Aorta (tissue), 5 donors: ENCODE results near the gene SLC22A16. TPM values are rescaled to one million over a fixed set of nuclear protein-coding genes. Genes with fewer than 3 reads are reported as not detected.

Experiments used
- ATAC-seq: fragments of 200-7000 bp; cut with Tn5 transposase; one replicate; pipeline ENCODE4 v1.9.1; 2022; ENCODE audit warnings: moderate library complexity; ENCODE audit not compliant: low FRiP score
- DNase-seq, 2 donors: peaks; one replicate each; pipeline ENCODE4 v3.0.0-alpha.2; 2020
- H3K27ac ChIP-seq, 2 donors: one replicate each; pipeline ENCODE4 v1.5.1; 2013; ENCODE audit warnings: low read length in 2 of 2, mild to moderate bottlenecking in 2 of 2, moderate library complexity in 2 of 2, control low read depth in 1 of 2, inconsistent platforms in 1 of 2, low read depth in 1 of 2
- H3K27me3 ChIP-seq, 2 donors: one replicate each; pipeline ENCODE4 v1.6.1; 2013; ENCODE audit warnings: control low read depth in 1 of 2, low read length in 1 of 2, mild to moderate bottlenecking in 1 of 2, moderate library complexity in 1 of 2; ENCODE audit not compliant: insufficient read depth in 2 of 2, control insufficient read depth in 1 of 2
- H3K36me3 ChIP-seq, 2 donors: one replicate each; pipeline ENCODE4 v1.6.1; 2013; ENCODE audit warnings: control low read depth in 1 of 2, low read length in 1 of 2, mild to moderate bottlenecking in 1 of 2; ENCODE audit not compliant: insufficient read depth in 2 of 2, control insufficient read depth in 1 of 2
- H3K4me1 ChIP-seq, 2 donors: one replicate each; pipeline ENCODE4 v1.6.1; 2013; ENCODE audit warnings: low read length in 2 of 2, control low read depth in 1 of 2, mild to moderate bottlenecking in 1 of 2, moderate library complexity in 1 of 2; ENCODE audit not compliant: insufficient read depth in 2 of 2, control insufficient read depth in 1 of 2
- H3K4me3 ChIP-seq, 2 donors: one replicate each; pipeline ENCODE4 v1.5.1; 2013; ENCODE audit warnings: low read length in 2 of 2, control low read depth in 1 of 2, mild to moderate bottlenecking in 1 of 2
- H3K9me3 ChIP-seq: one replicate; pipeline ENCODE4 v1.6.1; 2013; ENCODE audit warnings: mild to moderate bottlenecking, low read length; ENCODE audit not compliant: control insufficient read depth
- WGBS, 2 donors: extraction: QIAGEN DNeasy Blood & Tissue Kit; methylation state at CpG; one replicate each; pipeline ENCODE4 v1.1.7; 2013; 5-methylcytosine and 5-hydroxymethylcytosine counted together
- intact Hi-C, 2 donors: fragments of 100-400 bp; cut with DNase I; formaldehyde crosslinking; loops; one replicate each; pipeline versions ENCODE4 v1.14.2 to v1.15.0; 2022
- polyA plus RNA-seq, 2 donors: library from polyadenylated mRNA; stranded (reverse); fragments of 200-250 nt; gene quantifications; one replicate each; pipeline ENCODE4 v1.2.3, GENCODE V29; 2013
- total RNA-seq, 2 donors: library from RNA; stranded (reverse); fragmentation: NEBNext Ultra II Directional; extraction: Animal tissue kit (Norgen Biotek cat#: 25700); gene quantifications; one replicate each; pipeline ENCODE4 v1.2.1, GENCODE V29; 2021
- donor health status: healthy with polysubstance abuse.
- donor health status: Bipolar disorder and iron deficiency.
- donor health status: DM: no; HTN: no; CAD: no.
- donor health status: DM: no; HTN: no; CAD: no.
- donor health status: DM: yes; HTN: yes; CAD: no.

The SLC22A16 gene
- total and polyA plus RNA-seq, 4 donors: 0.38 to 0.69 (median 0.55) TPM; not detected in 1

GRCh38 chr6:110484321-110484720 lies 7.9 kb upstream of the SLC22A16 start:
- Histone ChIP-seq H3K4me1 (no peaks in the 10 kb centered on the region), H3K36me3 (no peaks in the 10 kb centered on the region), H3K9me3 (peaks cover 1% of the 10 kb centered on the region), H3K27ac (no peak overlapping the region), H3K4me3 (no peak overlapping the region), H3K27me3 (no peaks in the 10 kb centered on the region)
- ATAC-seq (no peak), DNase-seq (no peak)
- intact Hi-C loops: no loop called here
- WGBS, 2 donors: 80 to 81% methylated on average over 2 of the region's 2 CpGs

DNA sequence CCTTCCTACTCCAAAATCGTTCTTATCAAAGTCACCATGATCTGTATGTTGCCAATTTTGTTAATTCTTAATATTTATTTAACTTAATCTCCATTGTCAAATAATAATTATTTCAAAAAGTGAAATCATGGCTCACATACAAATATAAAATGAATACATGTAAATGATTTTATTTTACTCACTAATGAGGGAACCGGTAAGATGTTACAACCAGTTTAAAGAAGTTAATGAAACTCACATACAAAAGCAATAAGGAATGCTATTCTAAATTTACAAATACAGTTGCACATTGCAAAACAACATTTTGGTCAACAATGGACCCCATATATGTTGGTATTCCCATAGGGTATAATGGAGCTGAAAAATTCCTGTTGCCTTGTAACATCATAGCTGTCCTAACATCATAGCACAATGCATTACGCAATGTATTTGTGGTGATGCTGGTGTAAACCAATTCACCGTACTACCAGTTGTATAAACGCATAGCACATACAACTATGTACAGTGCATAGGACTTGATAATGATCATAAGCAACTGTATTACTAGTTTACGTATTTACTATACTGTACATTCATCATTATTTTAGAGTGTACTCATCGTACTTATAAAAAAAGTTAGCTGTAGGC lies 6.5 kb upstream of the SLC22A16 start:
- intact Hi-C loops: no loop called here
- no peak for ATAC-seq
- Histone ChIP-seq H3K4me1 (no peaks in the 10 kb centered on the region), H3K27me3 (no peaks in the 10 kb centered on the region), H3K36me3 (no peaks in the 10 kb centered on the region), H3K27ac (no peak overlapping the region), H3K9me3 (peaks cover 1% of the 10 kb centered on the region), H3K4me3 (no peak overlapping the region)
- DNase-seq: no peak
- 81 to 88% methylated on average over 7 of the region's 7 CpGs for WGBS, 2 donors

GRCh38 chr6:110481081-110481480 lies 4.7 kb upstream of the SLC22A16 start:
- Histone ChIP-seq H3K27me3 (no peaks in the 10 kb centered on the region), H3K9me3 (peaks cover 1% of the 10 kb centered on the region), H3K27ac (no peak overlapping the region), H3K36me3 (no peaks in the 10 kb centered on the region), H3K4me1 (no peaks in the 10 kb centered on the region), H3K4me3 (no peak overlapping the region)
- ATAC-seq (no peak), DNase-seq (no peak)
- intact Hi-C loops: no loop called here

DNA sequence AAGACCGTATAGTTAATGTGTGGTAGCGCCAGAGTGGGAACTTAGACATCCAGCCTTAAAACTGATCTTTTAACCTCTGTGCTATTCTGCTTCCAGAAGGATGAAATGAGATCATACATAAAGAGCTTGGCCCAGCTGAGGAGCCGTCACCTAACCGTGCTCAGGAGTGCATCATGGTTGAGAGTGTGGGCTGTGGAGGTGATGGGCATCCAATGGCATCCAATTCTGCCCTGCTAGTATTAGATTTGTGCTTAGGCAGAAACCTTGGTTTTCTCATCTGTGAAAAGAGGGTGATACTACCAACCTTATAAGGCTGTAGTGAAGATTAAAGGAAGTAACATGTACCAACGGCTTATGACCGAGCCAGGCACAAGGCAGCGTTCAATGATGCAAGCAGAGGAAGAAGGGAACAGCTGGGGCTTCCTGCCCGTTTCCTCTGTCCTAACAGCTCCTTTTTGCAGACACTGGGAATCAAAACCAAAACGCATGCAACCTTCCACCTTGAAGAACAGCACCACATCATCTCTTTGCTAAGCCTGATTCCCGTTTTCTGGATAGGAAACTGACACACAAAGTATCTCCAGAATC lies 1.3 kb downstream of the SLC22A16 start:
- DNase-seq (peak in 1 of 2 donors; percentile 67), ATAC-seq (no peak)
- Histone ChIP-seq H3K27ac (no peak overlapping the region), H3K27me3 (no peaks in the 10 kb centered on the region), H3K9me3 (peaks cover 3% of the 10 kb centered on the region), H3K36me3 (no peaks in the 10 kb centered on the region), H3K4me1 (no peaks in the 10 kb centered on the region), H3K4me3 (no peak overlapping the region)
- intact Hi-C loops: no loop called here
- WGBS, 2 donors: 66 to 68% methylated on average over 10 of the region's 10 CpGs

DNA sequence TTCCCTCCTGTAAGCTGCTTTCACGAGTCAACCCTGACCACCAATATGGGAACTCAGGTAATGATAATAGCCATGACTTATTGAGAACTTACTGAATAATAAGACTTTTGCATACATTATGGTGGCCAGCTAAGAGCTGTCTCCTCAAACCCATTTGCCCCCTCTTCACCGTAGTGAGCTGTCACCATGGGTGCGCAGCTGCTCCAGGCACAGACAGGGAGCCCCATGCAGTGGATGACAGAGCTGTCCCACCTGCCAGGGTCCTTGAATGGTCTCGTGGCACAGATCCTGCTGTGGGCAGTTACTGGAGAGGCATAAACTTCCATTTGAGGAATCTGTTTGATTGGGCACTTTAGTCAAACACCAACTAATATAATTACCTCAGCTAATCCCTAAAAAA lies 1.9 kb downstream of the SLC22A16 start:
- DNase-seq: no peak
- H3K9me3 ChIP-seq: peaks cover 3% of the 10 kb centered on the region
- intact Hi-C loops: no loop called here
- H3K4me3 ChIP-seq: no peak overlapping the region
- H3K4me1 ChIP-seq: no peaks in the 10 kb centered on the region
- H3K27me3 ChIP-seq: no peaks in the 10 kb centered on the region
- ATAC-seq: no peak
- 85 to 90% methylated on average over 4 of the region's 4 CpGs for WGBS, 2 donors
- no peak overlapping the region for H3K27ac ChIP-seq
- no peaks in the 10 kb centered on the region for H3K36me3 ChIP-seq

DNA sequence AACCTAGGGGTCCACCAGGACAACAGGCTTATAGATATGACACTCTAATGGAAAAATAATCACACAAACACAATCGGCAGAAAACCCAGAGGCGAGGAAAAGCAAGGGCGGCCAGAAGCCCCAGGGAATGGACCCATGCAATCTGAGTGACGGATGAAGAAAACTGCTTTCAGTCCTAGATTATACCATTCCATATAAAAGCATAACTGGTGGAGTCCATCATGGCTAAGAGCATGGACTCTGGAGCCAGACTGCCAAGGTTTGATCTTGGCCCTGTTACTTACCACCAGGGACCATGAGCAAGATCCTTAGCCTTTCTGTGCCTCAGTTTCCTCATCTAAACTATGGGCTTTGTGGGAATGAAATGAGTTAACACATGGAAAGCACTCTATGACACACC lies 3.7 kb downstream of the SLC22A16 start:
- Histone ChIP-seq H3K36me3 (no peaks in the 10 kb centered on the region), H3K27ac (no peak overlapping the region), H3K9me3 (peaks cover 1% of the 10 kb centered on the region), H3K27me3 (no peaks in the 10 kb centered on the region), H3K4me1 (no peaks in the 10 kb centered on the region), H3K4me3 (no peak overlapping the region)
- DNase-seq (no peak), ATAC-seq (no peak)
- intact Hi-C loops: no loop called here
- 77 to 85% methylated on average over 4 of the region's 4 CpGs for WGBS, 2 donors

GRCh38 chr6:110471726-110472365 lies 4.6 kb downstream of the SLC22A16 start:
- H3K4me1 ChIP-seq: no peaks in the 10 kb centered on the region
- intact Hi-C loops: no loop called here
- DNase-seq (no peak), ATAC-seq (peak; percentile 19)
- H3K36me3 ChIP-seq: no peaks in the 10 kb centered on the region
- H3K27me3 ChIP-seq: no peaks in the 10 kb centered on the region
- H3K4me3 ChIP-seq: no peak overlapping the region
- H3K27ac ChIP-seq: no peak overlapping the region
- peaks cover 1% of the 10 kb centered on the region for H3K9me3 ChIP-seq
- 89 to 90% methylated on average over 3 of the region's 3 CpGs for WGBS, 2 donors

- Histone ChIP-seq H3K4me3 (no peak overlapping the region), H3K4me1 (no peaks in the 10 kb centered on the region), H3K9me3 (no peaks in the 10 kb centered on the region), H3K27me3 (no peaks in the 10 kb centered on the region), H3K36me3 (no peaks in the 10 kb centered on the region), H3K27ac (no peak overlapping the region)
- ATAC-seq (peak; percentile 46), DNase-seq (no peak)
- intact Hi-C loops: no loop called here
- 65 to 72% methylated on average over 3 of the region's 3 CpGs for WGBS, 2 donors
Measured at GRCh38 chr6:110468731-110469130, 7.7 kb downstream of the SLC22A16 start.

DNA sequence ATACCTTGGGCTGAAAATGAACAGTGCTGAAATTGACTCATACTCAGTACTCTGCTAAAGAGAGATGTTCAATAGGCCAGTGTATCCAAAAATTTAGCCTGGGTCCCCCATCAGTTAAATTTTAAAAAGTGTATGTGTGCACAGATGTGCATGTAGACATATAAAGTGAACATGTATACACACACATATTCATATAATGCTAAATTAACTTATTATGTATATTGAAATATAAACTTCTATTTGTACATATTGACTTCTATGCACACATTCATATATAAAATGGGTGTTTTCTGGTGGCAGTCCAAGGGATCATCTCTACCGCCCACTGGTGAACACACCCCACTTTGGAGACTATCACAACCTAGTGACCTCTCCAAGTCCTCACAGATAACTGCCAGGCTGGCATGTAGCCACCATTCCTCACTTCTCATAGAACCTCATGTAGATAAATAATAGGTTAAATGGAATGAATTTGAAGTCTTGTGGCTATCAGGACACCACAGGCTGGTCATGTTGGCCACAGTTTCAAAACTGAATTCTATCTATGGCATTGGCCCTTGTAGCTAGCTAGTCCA lies 8.8 kb downstream of the SLC22A16 start:
- intact Hi-C loops: no loop called here
- no peaks in the 10 kb centered on the region for H3K4me1 ChIP-seq

More for the DNA sequence above, 8.8 kb downstream of the SLC22A16 start:
- H3K4me3 ChIP-seq: no peak overlapping the region
- no peak overlapping the region for H3K27ac ChIP-seq
- no peaks in the 10 kb centered on the region for H3K36me3 ChIP-seq
- WGBS, 2 donors: 86 to 92% methylated on average over 1 of the region's 1 CpG
- no peaks in the 10 kb centered on the region for H3K9me3 ChIP-seq
- ATAC-seq: no peak
- DNase-seq: no peak
- no peaks in the 10 kb centered on the region for H3K27me3 ChIP-seq
